ENCODE results near the gene SEMA4C. TPM values are rescaled to one million over a fixed set of nuclear protein-coding genes. Genes with fewer than 3 reads are reported as not detected.

The SEMA4C gene
- polyA plus RNA-seq, 1 donor from 2014 or later: 0.58 TPM

GRCh38 chr2:96907115-96908041 is 37.5 kb upstream of the SEMA4C start:
- Mint-ChIP-seq H3K27ac (no peak overlapping the region), H3K36me3 (no peaks in the 10 kb centered on the region), H3K4me1 (peaks cover 2 to 5% (median 3%) of the 10 kb centered on the region in 3 donors), H3K27me3 (no peaks in the 10 kb centered on the region), H3K9me3 (no peaks in the 10 kb centered on the region), H3K4me3 (no peak overlapping the region)

- H3K27ac Mint-ChIP-seq: no peak overlapping the region
- no peaks in the 10 kb centered on the region for H3K27me3 Mint-ChIP-seq
- H3K9me3 Mint-ChIP-seq: no peaks in the 10 kb centered on the region
- H3K4me1 Mint-ChIP-seq: peaks cover 2 to 5% (median 3%) of the 10 kb centered on the region in 3 donors
- H3K36me3 Mint-ChIP-seq: no peaks in the 10 kb centered on the region
- H3K4me3 Mint-ChIP-seq: peak overlapping the region in 1 of 4 donors; percentile 67
These were observed 36.8 kb upstream of the SEMA4C start for GRCh38 chr2:96906729-96907114.

GRCh38 chr2:96903815-96904214 is 33.9 kb upstream of the SEMA4C start:
- H3K36me3 Mint-ChIP-seq: no peaks in the 10 kb centered on the region
- peak overlapping the region in 2 of 4 donors; percentile 18 to 22 for H3K4me3 Mint-ChIP-seq

GRCh38 chr2:96903318-96903717 is 33.4 kb upstream of the SEMA4C start:
- no peak overlapping the region for H3K4me3 Mint-ChIP-seq
- peaks cover 0 to 5% (median 3%) of the 10 kb centered on the region in 3 donors for H3K4me1 Mint-ChIP-seq
- H3K27me3 Mint-ChIP-seq: no peaks in the 10 kb centered on the region
- no peak overlapping the region for H3K27ac Mint-ChIP-seq
- no peaks in the 10 kb centered on the region for H3K9me3 Mint-ChIP-seq
- no peaks in the 10 kb centered on the region for H3K36me3 Mint-ChIP-seq

More at GRCh38 chr2:96903815-96904214, 33.9 kb upstream of the SEMA4C start:
- H3K27me3 Mint-ChIP-seq: no peaks in the 10 kb centered on the region
- H3K9me3 Mint-ChIP-seq: no peaks in the 10 kb centered on the region
- peaks cover 0 to 5% (median 3%) of the 10 kb centered on the region in 3 donors for H3K4me1 Mint-ChIP-seq
- no peak overlapping the region for H3K27ac Mint-ChIP-seq

- Mint-ChIP-seq H3K27ac (no peak overlapping the region), H3K4me1 (peaks cover 2 to 5% (median 5%) of the 10 kb centered on the region in 3 donors), H3K36me3 (no peaks in the 10 kb centered on the region)
These were observed 30.4 kb upstream of the SEMA4C start for GRCh38 chr2:96900237-96900636.

GRCh38 chr2:96899413-96899741 is 29.5 kb upstream of the SEMA4C start:
- no peaks in the 10 kb centered on the region for H3K36me3 Mint-ChIP-seq
- no peaks in the 10 kb centered on the region for H3K27me3 Mint-ChIP-seq
- no peak overlapping the region for H3K4me3 Mint-ChIP-seq
- peaks cover 2 to 5% (median 5%) of the 10 kb centered on the region in 3 donors for H3K4me1 Mint-ChIP-seq
- H3K27ac Mint-ChIP-seq: peak overlapping the region in 1 of 3 donors; percentile 8
- no peaks in the 10 kb centered on the region for H3K9me3 Mint-ChIP-seq

More at GRCh38 chr2:96900237-96900636, 30.4 kb upstream of the SEMA4C start:
- Mint-ChIP-seq H3K27me3 (no peaks in the 10 kb centered on the region), H3K4me3 (peak overlapping the region in 1 of 4 donors; percentile 8), H3K9me3 (no peaks in the 10 kb centered on the region)

GRCh38 chr2:96898641-96899412 is 28.9 kb upstream of the SEMA4C start:
- no peaks in the 10 kb centered on the region for H3K27me3 Mint-ChIP-seq

GRCh38 chr2:96898135-96898505 is 28.2 kb upstream of the SEMA4C start:
- H3K36me3 Mint-ChIP-seq: no peaks in the 10 kb centered on the region
- H3K27me3 Mint-ChIP-seq: no peaks in the 10 kb centered on the region
- H3K4me3 Mint-ChIP-seq: no peak overlapping the region
- no peak overlapping the region for H3K27ac Mint-ChIP-seq
- no peaks in the 10 kb centered on the region for H3K9me3 Mint-ChIP-seq
- H3K4me1 Mint-ChIP-seq: peaks cover 0 to 2% (median 2%) of the 10 kb centered on the region in 3 donors

More at GRCh38 chr2:96898641-96899412, 28.9 kb upstream of the SEMA4C start:
- Mint-ChIP-seq H3K9me3 (no peaks in the 10 kb centered on the region), H3K27ac (peak overlapping the region in 1 of 3 donors; percentile 8), H3K4me1 (peaks cover 2% of the 10 kb centered on the region in 3 donors), H3K36me3 (no peaks in the 10 kb centered on the region), H3K4me3 (no peak overlapping the region)

GRCh38 chr2:96897491-96898134 is 27.7 kb upstream of the SEMA4C start:
- Mint-ChIP-seq H3K27me3 (no peaks in the 10 kb centered on the region), H3K27ac (no peak overlapping the region), H3K9me3 (no peaks in the 10 kb centered on the region), H3K4me3 (no peak overlapping the region), H3K4me1 (peaks cover 0 to 2% (median 2%) of the 10 kb centered on the region in 3 donors), H3K36me3 (no peaks in the 10 kb centered on the region)

- H3K4me1 Mint-ChIP-seq: peaks cover 0 to 2% (median 2%) of the 10 kb centered on the region in 3 donors
- H3K27ac Mint-ChIP-seq: no peak overlapping the region
These were observed 26.1 kb upstream of the SEMA4C start for GRCh38 chr2:96895746-96896651.

GRCh38 chr2:96895032-96895745 is 25.3 kb upstream of the SEMA4C start:
- peak overlapping the region in 1 of 3 donors; percentile 3 for H3K27ac Mint-ChIP-seq
- no peaks in the 10 kb centered on the region for H3K36me3 Mint-ChIP-seq

More at GRCh38 chr2:96895746-96896651, 26.1 kb upstream of the SEMA4C start:
- Mint-ChIP-seq H3K27me3 (no peaks in the 10 kb centered on the region), H3K9me3 (no peaks in the 10 kb centered on the region), H3K4me3 (peak overlapping the region in 1 of 4 donors; percentile 55), H3K36me3 (no peaks in the 10 kb centered on the region)

GRCh38 chr2:96894151-96894531 is 24.3 kb upstream of the SEMA4C start:
- Mint-ChIP-seq H3K36me3 (no peaks in the 10 kb centered on the region), H3K27ac (no peak overlapping the region), H3K27me3 (no peaks in the 10 kb centered on the region), H3K4me1 (peaks cover 0 to 3% (median 2%) of the 10 kb centered on the region in 3 donors), H3K9me3 (no peaks in the 10 kb centered on the region), H3K4me3 (no peak overlapping the region)

More at GRCh38 chr2:96895032-96895745, 25.3 kb upstream of the SEMA4C start:
- peaks cover 0 to 2% (median 2%) of the 10 kb centered on the region in 3 donors for H3K4me1 Mint-ChIP-seq
- H3K27me3 Mint-ChIP-seq: no peaks in the 10 kb centered on the region
- no peak overlapping the region for H3K4me3 Mint-ChIP-seq
- no peaks in the 10 kb centered on the region for H3K9me3 Mint-ChIP-seq

- H3K4me1 Mint-ChIP-seq: peaks cover 0 to 4% (median 2%) of the 10 kb centered on the region in 3 donors
- H3K36me3 Mint-ChIP-seq: no peaks in the 10 kb centered on the region
- peak overlapping the region in 1 of 4 donors; percentile 60 for H3K4me3 Mint-ChIP-seq
- no peak overlapping the region for H3K27ac Mint-ChIP-seq
- no peaks in the 10 kb centered on the region for H3K27me3 Mint-ChIP-seq
- H3K9me3 Mint-ChIP-seq: no peaks in the 10 kb centered on the region
These were observed 23.6 kb upstream of the SEMA4C start for GRCh38 chr2:96893289-96894150.
